Suprapubic skin (tissue), 3 donors: Measurements from ENCODE around the gene CDH4.

Source experiments
- POLR2A ChIP-seq, 2 donors: fragments of 450-650 bp; IDR thresholded peaks; one replicate each; pipeline ENCODE4 v1.6.1; 2017; ENCODE audit warnings: antibody characterized with exemption in 2 of 2, mild to moderate bottlenecking in 2 of 2, moderate library complexity in 2 of 2
- TF ChIP-seq, protein P1 (sequence below), 2 donors: fragments of 200-600 bp in 1 of 2; fragments of 450-650 bp in 1 of 2; sonication (generic) in 1 of 2; IDR thresholded peaks; one replicate each; pipeline ENCODE4 v1.5.1; 2016 to 2019; ENCODE audit warnings: antibody characterized with exemption in 2 of 2, mild to moderate bottlenecking in 1 of 2, moderate library complexity in 1 of 2

- TF ChIP-seq, protein P1, sequence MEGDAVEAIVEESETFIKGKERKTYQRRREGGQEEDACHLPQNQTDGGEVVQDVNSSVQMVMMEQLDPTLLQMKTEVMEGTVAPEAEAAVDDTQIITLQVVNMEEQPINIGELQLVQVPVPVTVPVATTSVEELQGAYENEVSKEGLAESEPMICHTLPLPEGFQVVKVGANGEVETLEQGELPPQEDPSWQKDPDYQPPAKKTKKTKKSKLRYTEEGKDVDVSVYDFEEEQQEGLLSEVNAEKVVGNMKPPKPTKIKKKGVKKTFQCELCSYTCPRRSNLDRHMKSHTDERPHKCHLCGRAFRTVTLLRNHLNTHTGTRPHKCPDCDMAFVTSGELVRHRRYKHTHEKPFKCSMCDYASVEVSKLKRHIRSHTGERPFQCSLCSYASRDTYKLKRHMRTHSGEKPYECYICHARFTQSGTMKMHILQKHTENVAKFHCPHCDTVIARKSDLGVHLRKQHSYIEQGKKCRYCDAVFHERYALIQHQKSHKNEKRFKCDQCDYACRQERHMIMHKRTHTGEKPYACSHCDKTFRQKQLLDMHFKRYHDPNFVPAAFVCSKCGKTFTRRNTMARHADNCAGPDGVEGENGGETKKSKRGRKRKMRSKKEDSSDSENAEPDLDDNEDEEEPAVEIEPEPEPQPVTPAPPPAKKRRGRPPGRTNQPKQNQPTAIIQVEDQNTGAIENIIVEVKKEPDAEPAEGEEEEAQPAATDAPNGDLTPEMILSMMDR (IDR thresholded peaks at IDR 0.05), result no peak
- no peak for TF ChIP-seq POLR2A (IDR thresholded peaks at IDR 0.05)
Measured at GRCh38 chr20:61786230-61786629, 534.2 kb downstream of the CDH4 start.
